ENCODE results near the gene RAP1GAP2. TPM values are rescaled to one million over a fixed set of nuclear protein-coding genes. Genes with fewer than 3 reads are reported as not detected.
"Not testable (repeated sequence)": the region's sequence is repeated elsewhere in the genome, so short reads cannot be mapped to it uniquely, and the experiment has no call there.

The RAP1GAP2 gene
- total RNA-seq, 4 donors from 2014 or later = 1.5 to 23.1 (median 6.7) TPM

DNA sequence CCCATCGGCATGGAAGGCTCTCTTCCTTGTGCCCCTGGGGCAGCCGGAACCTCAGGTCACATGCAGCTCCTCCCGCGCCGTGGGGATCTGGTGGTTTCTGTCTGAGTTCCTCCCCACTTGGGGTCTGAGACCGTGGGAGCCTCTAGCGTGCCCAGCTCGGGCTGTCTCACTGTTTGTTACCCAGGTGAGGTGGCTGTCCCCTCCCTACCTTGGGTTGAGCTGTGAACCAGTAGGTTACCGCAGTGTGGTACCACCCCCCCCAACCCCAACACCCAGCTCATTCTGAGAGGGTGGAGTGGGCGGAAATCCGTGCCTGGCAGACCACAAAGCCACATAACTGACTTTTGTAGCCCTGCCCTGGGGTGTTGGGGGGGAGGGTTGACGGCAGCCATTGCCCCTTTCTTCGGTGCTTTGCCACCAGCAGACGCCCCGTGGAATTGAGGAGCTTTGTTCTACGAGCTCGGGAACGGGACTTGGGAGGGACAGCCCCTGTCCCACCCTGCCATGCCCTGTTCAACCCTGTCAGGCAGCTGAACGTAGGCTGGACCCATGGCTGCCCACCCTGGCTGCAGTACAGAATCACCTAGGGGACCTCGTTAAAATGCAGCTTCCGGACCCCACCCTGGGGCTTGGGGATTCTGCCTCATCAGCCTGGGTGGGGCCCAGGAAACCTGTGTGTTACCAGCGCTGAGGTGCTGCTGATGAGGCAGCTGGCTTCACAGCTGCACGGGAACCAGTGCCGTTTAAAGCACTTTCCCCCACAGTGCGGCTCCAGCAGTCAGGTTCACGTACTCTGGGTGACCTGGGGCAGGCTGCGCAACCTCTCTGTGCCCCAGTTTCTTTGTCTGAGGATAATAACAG lies 18.5 kb downstream of the RAP1GAP2 start:
- intact Hi-C loops (cut with DNase I; ENCODE audit: low total_unique reads) = no loop called here
- Histone ChIP-seq H3K4me1 (no peaks in the 10 kb centered on the region), H3K9me3 (no peaks in the 10 kb centered on the region), H3K27ac (no peak overlapping the region), H3K36me3 (no peaks in the 10 kb centered on the region), H3K27me3 (no peaks in the 10 kb centered on the region), H3K4me3 (no peak overlapping the region)
- no peak for TF ChIP-seq POLR2A (IDR thresholded peaks at IDR 0.05)
- no peak for TF ChIP-seq CTCF (IDR thresholded peaks at IDR 0.05)
- no peak for DNase-seq

- H3K27ac ChIP-seq = no peak overlapping the region
- intact Hi-C loops (cut with DNase I; ENCODE audit: low total_unique reads) = no loop called here
Measured at GRCh38 chr17:2815781-2816185, 19.5 kb downstream of the RAP1GAP2 start.

GRCh38 chr17:2816688-2817087 lies 20.4 kb downstream of the RAP1GAP2 start:
- no peaks in the 10 kb centered on the region for H3K9me3 ChIP-seq
- H3K27ac ChIP-seq = no peak overlapping the region
- intact Hi-C loops (cut with DNase I; ENCODE audit: low total_unique reads) = no loop called here
- H3K27me3 ChIP-seq = no peaks in the 10 kb centered on the region
- TF ChIP-seq CTCF (IDR thresholded peaks at IDR 0.05) (no peak), POLR2A (IDR thresholded peaks at IDR 0.05) (no peak)
- no peak overlapping the region for H3K4me3 ChIP-seq
- H3K4me1 ChIP-seq = no peaks in the 10 kb centered on the region
- no peak for DNase-seq
- H3K36me3 ChIP-seq = no peaks in the 10 kb centered on the region

More at GRCh38 chr17:2815781-2816185, 19.5 kb downstream of the RAP1GAP2 start:
- Histone ChIP-seq H3K4me1 (no peaks in the 10 kb centered on the region), H3K36me3 (no peaks in the 10 kb centered on the region), H3K27me3 (no peaks in the 10 kb centered on the region), H3K4me3 (no peak overlapping the region), H3K9me3 (no peaks in the 10 kb centered on the region)
- TF ChIP-seq POLR2A (IDR thresholded peaks at IDR 0.05) (no peak), CTCF (IDR thresholded peaks at IDR 0.05) (no peak)
- DNase-seq = no peak

GRCh38 chr17:2819294-2819693 lies 23.1 kb downstream of the RAP1GAP2 start:
- H3K27me3 ChIP-seq; H3K36me3 ChIP-seq; H3K4me1 ChIP-seq; intact Hi-C loops (cut with DNase I; ENCODE audit: low total_unique reads); H3K27ac ChIP-seq; DNase-seq; H3K4me3 ChIP-seq; H3K9me3 ChIP-seq: not testable (repeated sequence)

DNA sequence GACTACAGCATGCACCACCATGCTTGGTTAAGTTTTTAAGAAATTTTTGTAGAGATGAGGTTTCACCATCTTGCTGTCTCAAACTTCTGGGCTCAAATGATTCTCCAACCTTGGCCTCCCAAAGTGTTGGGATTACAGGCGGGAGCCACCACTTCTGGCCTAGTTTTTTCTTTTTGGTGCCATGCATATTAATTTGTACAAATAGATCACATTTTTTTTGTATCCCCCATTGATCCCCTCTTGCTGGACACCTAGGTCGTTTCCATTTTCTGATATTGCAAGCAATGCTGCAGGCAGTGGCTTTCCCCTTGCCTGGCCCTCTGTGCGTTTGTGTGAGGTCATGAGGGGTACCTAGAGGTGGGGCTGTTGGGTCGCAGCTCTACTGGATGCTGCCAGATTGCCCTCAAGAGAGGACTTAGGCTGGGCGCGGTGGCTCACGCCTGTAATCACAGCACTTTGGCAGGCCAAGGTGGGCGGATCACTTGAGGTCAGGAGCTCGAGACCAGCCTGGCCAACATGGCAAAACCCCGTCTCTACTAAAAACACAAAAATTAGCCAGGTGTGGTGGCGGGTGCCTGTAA lies 23.8 kb downstream of the RAP1GAP2 start:
- no peaks in the 10 kb centered on the region for H3K27me3 ChIP-seq
- no peaks in the 10 kb centered on the region for H3K4me1 ChIP-seq
- no peak for DNase-seq
- H3K9me3 ChIP-seq = no peaks in the 10 kb centered on the region
- no peak overlapping the region for H3K27ac ChIP-seq
- no peak for TF ChIP-seq POLR2A (IDR thresholded peaks at IDR 0.05)
- TF ChIP-seq CTCF (IDR thresholded peaks at IDR 0.05) = no peak
- no peak overlapping the region for H3K4me3 ChIP-seq
- intact Hi-C loops (cut with DNase I; ENCODE audit: low total_unique reads) = no loop called here
- no peaks in the 10 kb centered on the region for H3K36me3 ChIP-seq

All from uterus (tissue), 4 donors.